Measurements from ENCODE around the gene CRYAA. TPM values are rescaled to one million over a fixed set of nuclear protein-coding genes. Genes with fewer than 3 reads are reported as not detected.

Gene CRYAA
- polyA plus RNA-seq, 2 of the 4 experiments (the other 2 are of a cell fraction): not detected

DNA sequence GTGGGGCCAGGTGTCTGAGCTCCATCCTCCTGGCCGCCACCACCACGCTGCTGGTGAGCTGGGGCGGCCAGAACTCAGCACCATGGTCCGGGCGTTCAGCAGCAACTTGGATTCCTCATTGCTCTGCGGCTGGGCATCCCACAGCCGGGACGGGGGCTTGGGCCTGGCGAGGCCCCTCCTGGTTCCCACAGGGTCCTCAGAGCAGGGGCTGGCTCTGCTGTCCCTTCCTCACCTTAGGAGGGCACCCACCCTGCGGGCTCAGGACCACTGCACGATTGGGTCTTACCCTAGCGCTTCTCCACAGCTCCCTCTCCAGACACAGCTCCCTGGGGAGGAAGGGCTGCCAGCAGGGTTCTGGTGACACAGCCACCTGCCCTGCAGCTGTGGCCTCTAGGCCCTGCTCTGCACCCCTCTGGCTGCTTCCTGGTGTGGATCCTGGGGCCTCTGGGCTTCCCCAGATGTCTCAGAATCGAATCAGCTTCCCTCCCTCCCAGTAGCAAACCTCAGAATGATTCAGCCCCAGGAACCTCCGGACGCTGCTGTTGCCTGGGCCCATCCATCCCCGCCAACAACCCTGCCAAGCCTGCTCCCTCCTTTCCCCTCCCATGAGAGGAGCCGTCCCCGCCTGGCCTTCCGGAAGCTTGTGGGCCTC lies 25.0 kb downstream of the CRYAA start (continued):
- TF ChIP-seq, protein P1, sequence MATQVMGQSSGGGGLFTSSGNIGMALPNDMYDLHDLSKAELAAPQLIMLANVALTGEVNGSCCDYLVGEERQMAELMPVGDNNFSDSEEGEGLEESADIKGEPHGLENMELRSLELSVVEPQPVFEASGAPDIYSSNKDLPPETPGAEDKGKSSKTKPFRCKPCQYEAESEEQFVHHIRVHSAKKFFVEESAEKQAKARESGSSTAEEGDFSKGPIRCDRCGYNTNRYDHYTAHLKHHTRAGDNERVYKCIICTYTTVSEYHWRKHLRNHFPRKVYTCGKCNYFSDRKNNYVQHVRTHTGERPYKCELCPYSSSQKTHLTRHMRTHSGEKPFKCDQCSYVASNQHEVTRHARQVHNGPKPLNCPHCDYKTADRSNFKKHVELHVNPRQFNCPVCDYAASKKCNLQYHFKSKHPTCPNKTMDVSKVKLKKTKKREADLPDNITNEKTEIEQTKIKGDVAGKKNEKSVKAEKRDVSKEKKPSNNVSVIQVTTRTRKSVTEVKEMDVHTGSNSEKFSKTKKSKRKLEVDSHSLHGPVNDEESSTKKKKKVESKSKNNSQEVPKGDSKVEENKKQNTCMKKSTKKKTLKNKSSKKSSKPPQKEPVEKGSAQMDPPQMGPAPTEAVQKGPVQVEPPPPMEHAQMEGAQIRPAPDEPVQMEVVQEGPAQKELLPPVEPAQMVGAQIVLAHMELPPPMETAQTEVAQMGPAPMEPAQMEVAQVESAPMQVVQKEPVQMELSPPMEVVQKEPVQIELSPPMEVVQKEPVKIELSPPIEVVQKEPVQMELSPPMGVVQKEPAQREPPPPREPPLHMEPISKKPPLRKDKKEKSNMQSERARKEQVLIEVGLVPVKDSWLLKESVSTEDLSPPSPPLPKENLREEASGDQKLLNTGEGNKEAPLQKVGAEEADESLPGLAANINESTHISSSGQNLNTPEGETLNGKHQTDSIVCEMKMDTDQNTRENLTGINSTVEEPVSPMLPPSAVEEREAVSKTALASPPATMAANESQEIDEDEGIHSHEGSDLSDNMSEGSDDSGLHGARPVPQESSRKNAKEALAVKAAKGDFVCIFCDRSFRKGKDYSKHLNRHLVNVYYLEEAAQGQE (IDR thresholded peaks at IDR 0.05): no peak
- TF ChIP-seq SREBF2 (IDR thresholded peaks at IDR 0.05) (no peak), HEYL (CRISPR knock-in tag; IDR thresholded peaks at IDR 0.05) (no peak), CHD4 (IDR thresholded peaks at IDR 0.05; ENCODE audit: borderline replicate concordance) (no peak), ZSCAN20 (CRISPR knock-in tag; IDR thresholded peaks at IDR 0.05) (no peak)

DNA sequence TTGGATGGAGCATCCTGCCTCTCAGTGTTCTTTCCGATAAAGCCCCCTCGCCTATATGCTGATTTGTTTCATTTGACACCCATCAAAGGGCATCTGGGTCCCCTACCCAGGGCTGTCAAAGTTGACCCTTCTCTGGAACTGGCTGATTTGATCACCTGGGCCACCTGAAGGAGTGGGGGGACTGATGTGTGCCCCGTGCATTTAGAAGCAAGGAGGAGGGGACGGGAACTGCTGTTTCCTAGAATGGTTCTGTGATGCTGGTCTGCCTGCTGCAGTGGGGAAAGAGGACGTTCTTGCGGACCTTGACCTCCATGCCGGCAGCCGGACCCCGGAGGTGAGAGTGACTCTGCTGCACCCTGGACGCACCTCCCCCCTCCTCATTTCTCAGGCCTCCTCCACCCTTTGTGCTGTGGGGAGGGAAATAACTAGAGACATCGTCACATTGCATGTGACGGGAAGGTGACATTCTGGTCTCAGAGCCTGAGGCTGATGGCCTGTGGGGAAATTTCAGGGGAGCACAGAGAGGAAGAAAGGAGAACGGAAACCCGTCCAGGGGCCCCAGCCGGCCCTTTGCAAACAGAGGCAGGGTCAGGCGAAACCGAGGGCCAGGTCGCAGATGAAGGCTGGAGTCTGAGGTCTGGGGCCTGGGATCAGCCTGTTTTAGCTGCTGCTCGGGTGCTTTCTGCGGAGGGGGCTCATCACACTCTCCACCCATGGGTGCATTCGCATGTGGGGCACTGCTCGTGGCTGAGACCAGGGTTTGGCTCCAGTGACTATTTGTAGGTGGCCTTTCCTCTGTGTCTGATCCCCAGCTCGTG lies 25.7 kb downstream of the CRYAA start:
- CTCF ChIA-PET: interaction anchor here (0.6 kb wide), 1 partner anchor 143 kb away, joined by 3 read pairs; no protein-coding TSS in a partner anchor
- 0 out of 3 replicates have a peak, but pooled peaks cover 3% of the 10 kb centered on the region for H3K4me1 ChIP-seq
- no peak for FAIRE-seq

More for the DNA sequence above, 25.7 kb downstream of the CRYAA start:
- ATAC-seq (no peak), DNase-seq (ENCODE audit: low read depth in 1 of 2, low spot score in 1 of 2) (no peak)
- Histone ChIP-seq H3K9me3 (peaks cover 16% of the 10 kb centered on the region; the same call in 1 of the 3 replicates), H3K4me3 (no peak overlapping the region), H3K4me2 (no peak overlapping the region), H3K27ac (peak overlapping the region in 1 of 2 experiments; percentile 34; a peak in 2 of 6 replicates)
- TF ChIP-seq NFE2L2 (conservative IDR thresholded peaks at IDR 0.05; ENCODE audit: low read length): no peak
- TF ChIP-seq ZFP36 (IDR thresholded peaks at IDR 0.05; ENCODE audit: borderline replicate concordance, partially characterized antibody): no peak
- TF ChIP-seq EHMT2 (IDR thresholded peaks at IDR 0.05; ENCODE audit: low read depth): no peak
- TF ChIP-seq EHF (CRISPR knock-in tag; IDR thresholded peaks at IDR 0.05): no peak
- no peak for TF ChIP-seq ZSCAN20 (CRISPR knock-in tag; IDR thresholded peaks at IDR 0.05)
- no peak for TF ChIP-seq KDM1A (IDR thresholded peaks at IDR 0.05; ENCODE audit: low read depth)
- TF ChIP-seq ELK1 (IDR thresholded peaks at IDR 0.05; ENCODE audit: low read depth, low read length): no peak
- TF ChIP-seq CTCF (IDR thresholded peaks at IDR 0.05): no peak
- no peak for TF ChIP-seq SREBF2 (IDR thresholded peaks at IDR 0.05)
- TF ChIP-seq EP300 (IDR thresholded peaks at IDR 0.05): no peak
- TF ChIP-seq ATOH8 (CRISPR knock-in tag; IDR thresholded peaks at IDR 0.05; ENCODE audit: low read depth): no peak
- no peak for TF ChIP-seq NPAS2 (CRISPR knock-in tag; IDR thresholded peaks at IDR 0.05; ENCODE audit: borderline replicate concordance)
- TF ChIP-seq RAD21 (conservative IDR thresholded peaks at IDR 0.05 in 1 of 2, IDR thresholded peaks at IDR 0.05 in 1 of 2): no peak
- no peak for TF ChIP-seq CEBPB (IDR thresholded peaks at IDR 0.05)
- no peak for TF ChIP-seq HEYL (CRISPR knock-in tag; IDR thresholded peaks at IDR 0.05)
- no peak for TF ChIP-seq ESRRA (IDR thresholded peaks at IDR 0.05; ENCODE audit: borderline replicate concordance, low read length)
- WGBS (ENCODE audit: missing lambda C conversion rate): 93% methylated on average over 19 of the region's 23 CpGs
- POLR2A ChIA-PET: no interaction called here

Data from A549 (cell line).